HFF-Myc (cell line): ENCODE results near the gene EDIL3.

Experiments
- DNase-seq: peaks from one replicate; pipeline ENCODE4 v3.0.0-alpha.2; 2011; ENCODE audit warnings: low read depth; ENCODE audit errors: extremely low read depth
- H3K4me3 ChIP-seq: replicated peaks from 2 replicates; pipeline ENCODE4 v1.5.1; 2011; ENCODE audit warnings: low read depth, mild to moderate bottlenecking, control low read depth, low read length
- CTCF ChIP-seq: IDR thresholded peaks from 2 replicates; pipeline ENCODE4 v1.5.1; 2012; ENCODE audit warnings: mild to moderate bottlenecking, low read depth, low read length, control low read depth; ENCODE audit errors: missing control alignments

The EDIL3 gene

GRCh38 chr5:83988293-83988685 lies 396.4 kb downstream of the EDIL3 start:
- DNase-seq = no peak
- no peak for TF ChIP-seq CTCF
- H3K4me3 ChIP-seq = no peak overlapping the region

- no peak overlapping the region for H3K4me3 ChIP-seq
- DNase-seq = no peak
- no peak for TF ChIP-seq CTCF
Observed at GRCh38 chr5:83987513-83988292, 397.0 kb downstream of the EDIL3 start.

GRCh38 chr5:83983852-83984251 lies 400.8 kb downstream of the EDIL3 start:
- DNase-seq = no peak
- no peak overlapping the region for H3K4me3 ChIP-seq
- no peak for TF ChIP-seq CTCF

GRCh38 chr5:83973925-83974815 lies 410.5 kb downstream of the EDIL3 start:
- no peak overlapping the region for H3K4me3 ChIP-seq
- TF ChIP-seq CTCF = no peak
- DNase-seq = no peak

GRCh38 chr5:83972909-83973308 lies 411.8 kb downstream of the EDIL3 start:
- H3K4me3 ChIP-seq = no peak overlapping the region
- TF ChIP-seq CTCF = no peak
- no peak for DNase-seq

GRCh38 chr5:83972236-83972635 lies 412.4 kb downstream of the EDIL3 start:
- DNase-seq = no peak
- no peak for TF ChIP-seq CTCF
- no peak overlapping the region for H3K4me3 ChIP-seq
